HG03095 (cell line): Measurements from ENCODE around the gene BRD4.

Experiments used
- ATAC-seq: cut with Tn5 transposase; IDR thresholded peaks from one replicate; pipeline ENCODE4 v1.9.1; 2021; ENCODE audit warnings: moderate library complexity; ENCODE audit not compliant: unreplicated experiment

Gene BRD4

GRCh38 chr19:15197275-15197941 lies 134.9 kb downstream of the BRD4 start:
- no peak for ATAC-seq

- ATAC-seq = no peak
These were observed 135.9 kb downstream of the BRD4 start for GRCh38 chr19:15196360-15197005.

- no peak for ATAC-seq
These were observed 136.7 kb downstream of the BRD4 start for GRCh38 chr19:15195371-15196334.

- ATAC-seq = no peak
These were observed 137.4 kb downstream of the BRD4 start for GRCh38 chr19:15194938-15195337.

GRCh38 chr19:15191982-15192381 lies 140.4 kb downstream of the BRD4 start:
- ATAC-seq = no peak

GRCh38 chr19:15191514-15191913 lies 140.8 kb downstream of the BRD4 start:
- no peak for ATAC-seq

GRCh38 chr19:15188851-15189250 lies 143.5 kb downstream of the BRD4 start:
- ATAC-seq = no peak

GRCh38 chr19:15187026-15188007 lies 145.0 kb downstream of the BRD4 start:
- ATAC-seq = no peak
